ENCODE data around the gene TDRD12.
"Not testable (repeated sequence)": the region's sequence is repeated elsewhere in the genome, so short reads cannot be mapped to it uniquely, and the experiment has no call there.

TDRD12 gene

GRCh38 chr19:32833388-32833787 is 113.8 kb downstream of the TDRD12 start:
- DNase-seq = not testable (repeated sequence)

- no peak for DNase-seq
These were observed 118.0 kb downstream of the TDRD12 start for GRCh38 chr19:32837531-32837930.

GRCh38 chr19:32842061-32842460 is 122.5 kb downstream of the TDRD12 start:
- DNase-seq = no peak

- DNase-seq = no peak
These were observed 124.2 kb downstream of the TDRD12 start for GRCh38 chr19:32843716-32844245.

- DNase-seq = not testable (repeated sequence)
These were observed 128.5 kb downstream of the TDRD12 start for GRCh38 chr19:32848035-32848434.

GRCh38 chr19:32852216-32852615 is 132.6 kb downstream of the TDRD12 start:
- DNase-seq = no peak

- DNase-seq = not testable (repeated sequence)
These were observed 137.3 kb downstream of the TDRD12 start for GRCh38 chr19:32856818-32857217.

- DNase-seq = no peak
These were observed 138.0 kb downstream of the TDRD12 start for GRCh38 chr19:32857584-32857983.

GRCh38 chr19:32858155-32858554 is 138.6 kb downstream of the TDRD12 start:
- no peak for DNase-seq

- no peak for DNase-seq
These were observed 139.0 kb downstream of the TDRD12 start for GRCh38 chr19:32858559-32858958.

- DNase-seq = no peak
These were observed 140.0 kb downstream of the TDRD12 start for GRCh38 chr19:32859591-32859990.

GRCh38 chr19:32861596-32861995 is 142.0 kb downstream of the TDRD12 start:
- DNase-seq = no peak

GRCh38 chr19:32862173-32862572 is 142.6 kb downstream of the TDRD12 start:
- no peak for DNase-seq

- DNase-seq = no peak
These were observed 143.2 kb downstream of the TDRD12 start for GRCh38 chr19:32862741-32863140.

- DNase-seq = no peak
These were observed 143.7 kb downstream of the TDRD12 start for GRCh38 chr19:32863301-32863700.

- no peak for DNase-seq
These were observed 144.3 kb downstream of the TDRD12 start for GRCh38 chr19:32863841-32864240.

- no peak for DNase-seq
These were observed 144.9 kb downstream of the TDRD12 start for GRCh38 chr19:32864318-32865007.

- no peak for DNase-seq
These were observed 145.8 kb downstream of the TDRD12 start for GRCh38 chr19:32865326-32865725.

- no peak for DNase-seq
These were observed 146.5 kb downstream of the TDRD12 start for GRCh38 chr19:32866061-32866460.

GRCh38 chr19:32866564-32867265 is 147.1 kb downstream of the TDRD12 start:
- no peak for DNase-seq

GRCh38 chr19:32867436-32867835 is 147.9 kb downstream of the TDRD12 start:
- DNase-seq = not testable (repeated sequence)

GRCh38 chr19:32868206-32868950 is 148.8 kb downstream of the TDRD12 start:
- no peak for DNase-seq

GRCh38 chr19:32869369-32869965 is 149.9 kb downstream of the TDRD12 start, which contains the start of gene SLC7A9:
Gene SLC7A9 (minus strand): TSS chr19:32869767. CDS start chr19:32868534, 1,233 bp downstream.
- no peak for DNase-seq
